DND-41 (cell line): ENCODE data around the gene FBXO39.
"Not testable (repeated sequence)": the region's sequence is repeated elsewhere in the genome, so short reads cannot be mapped to it uniquely, and the experiment has no call there.

ENCODE experiments used
- ATAC-seq: fragments of 200-7000 bp; cut with Tn5 transposase; 3 replicates; pipeline ENCODE4 v1.9.1; 2021; ENCODE audit warnings: low read depth; ENCODE audit not compliant: insufficient read depth
- DNase-seq: peaks from one replicate; pipeline ENCODE4 v3.0.0-alpha.2; 2020
- H2AFZ ChIP-seq: 2 replicates; pipeline ENCODE4 v1.6.0; 2012; ENCODE audit warnings: low read depth, low read length
- H3K27ac ChIP-seq: 2 replicates; pipeline ENCODE4 v1.5.1; 2012; ENCODE audit warnings: low read length, inconsistent platforms
- H3K27me3 ChIP-seq: fragments of 200-600 bp; sonication (generic); 2 replicates; pipeline ENCODE4 v1.6.0; 2012; ENCODE audit warnings: low read length, mild to moderate bottlenecking, inconsistent platforms; ENCODE audit not compliant: insufficient read depth, poor library complexity
- H3K36me3 ChIP-seq: 2 replicates; pipeline ENCODE4 v1.5.1; 2012; ENCODE audit warnings: low read length, inconsistent platforms; ENCODE audit not compliant: insufficient read depth
- H3K4me1 ChIP-seq: 2 replicates; pipeline ENCODE4 v1.5.1; 2012; ENCODE audit warnings: mild to moderate bottlenecking, low read length; ENCODE audit not compliant: insufficient read depth
- H3K4me2 ChIP-seq: 2 replicates; pipeline ENCODE4 v1.6.0; 2012; ENCODE audit warnings: mild to moderate bottlenecking, moderate library complexity, low read length, inconsistent platforms; ENCODE audit not compliant: insufficient read depth
- H3K4me3 ChIP-seq, 2 experiments: fragments of 200-600 bp in 1 of 2; shearing (Covaris generic) in 1 of 2; 2 replicates each; pipeline ENCODE4 v1.5.1; 2012 to 2016; ENCODE audit warnings: inconsistent platforms in 2 of 2, low read length in 2 of 2, mild to moderate bottlenecking in 2 of 2, low read depth in 1 of 2, moderate library complexity in 1 of 2
- H3K79me2 ChIP-seq: 2 replicates; pipeline ENCODE4 v1.6.0; 2012; ENCODE audit warnings: low read length, inconsistent platforms; ENCODE audit not compliant: insufficient read depth
- H3K9ac ChIP-seq: 2 replicates; pipeline ENCODE4 v1.6.0; 2012; ENCODE audit warnings: low read depth, mild to moderate bottlenecking, inconsistent platforms, low read length, moderate library complexity
- H3K9me3 ChIP-seq: 2 replicates; pipeline ENCODE4 v1.5.1; 2012; ENCODE audit warnings: low read length, moderate library complexity, mild to moderate bottlenecking, inconsistent platforms; ENCODE audit not compliant: insufficient read depth, severe bottlenecking
- H4K20me1 ChIP-seq: 2 replicates; pipeline ENCODE4 v1.6.0; 2012; ENCODE audit warnings: low read length; ENCODE audit not compliant: insufficient read depth
- EZH2 ChIP-seq: IDR thresholded peaks from 3 replicates; pipeline ENCODE4 v1.6.1; 2012; ENCODE audit warnings: borderline replicate concordance, low read depth, mild to moderate bottlenecking, moderate library complexity, low read length, inconsistent platforms; ENCODE audit not compliant: severe bottlenecking
- TF ChIP-seq, protein P1 (sequence below): IDR thresholded peaks from 2 replicates; pipeline ENCODE4 v1.5.1; 2012; ENCODE audit warnings: borderline replicate concordance, low read length, moderate library complexity, mild to moderate bottlenecking; ENCODE audit not compliant: poor library complexity, severe bottlenecking; ENCODE audit errors: extremely low read depth

The FBXO39 gene

DNA sequence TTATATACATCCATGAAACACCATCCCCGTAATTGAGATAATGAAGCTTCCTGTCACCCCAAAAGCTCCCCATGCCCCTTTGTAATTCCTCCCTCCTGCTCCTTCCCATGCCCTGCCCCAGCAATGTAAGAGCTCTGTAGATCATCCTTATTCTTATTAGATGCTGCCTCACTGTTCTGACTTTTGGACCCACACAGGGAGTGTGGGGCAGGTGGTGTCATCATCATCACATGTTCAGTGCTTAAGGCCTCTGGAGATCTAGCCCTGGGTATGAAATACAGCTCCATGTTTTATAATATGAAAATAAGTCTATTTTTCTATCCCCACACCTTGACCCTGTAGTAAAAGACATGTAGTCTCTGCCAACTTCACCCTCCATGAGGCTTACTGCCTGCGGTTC is 18.3 kb upstream of the FBXO39 start:
- DNase-seq (no peak), ATAC-seq (no peak)
- H3K27ac ChIP-seq = peak overlapping the region; percentile 46
- peaks cover 44% of the 10 kb centered on the region for H3K36me3 ChIP-seq
- peak overlapping the region in 1 of 2 experiments; percentile 32; a peak in 2 of 4 replicates for H3K4me3 ChIP-seq
- H3K4me2 ChIP-seq = peak overlapping the region; percentile 94
- no peaks in the 10 kb centered on the region for H4K20me1 ChIP-seq
- peak overlapping the region; percentile 65 for H3K9ac ChIP-seq
- H3K9me3 ChIP-seq = no peaks in the 10 kb centered on the region
- H3K27me3 ChIP-seq = no peaks in the 10 kb centered on the region
- peaks cover 12% of the 10 kb centered on the region for H3K79me2 ChIP-seq
- peaks cover 52% of the 10 kb centered on the region for H3K4me1 ChIP-seq
- no peak overlapping the region for H2AFZ ChIP-seq
- TF ChIP-seq, protein P1, sequence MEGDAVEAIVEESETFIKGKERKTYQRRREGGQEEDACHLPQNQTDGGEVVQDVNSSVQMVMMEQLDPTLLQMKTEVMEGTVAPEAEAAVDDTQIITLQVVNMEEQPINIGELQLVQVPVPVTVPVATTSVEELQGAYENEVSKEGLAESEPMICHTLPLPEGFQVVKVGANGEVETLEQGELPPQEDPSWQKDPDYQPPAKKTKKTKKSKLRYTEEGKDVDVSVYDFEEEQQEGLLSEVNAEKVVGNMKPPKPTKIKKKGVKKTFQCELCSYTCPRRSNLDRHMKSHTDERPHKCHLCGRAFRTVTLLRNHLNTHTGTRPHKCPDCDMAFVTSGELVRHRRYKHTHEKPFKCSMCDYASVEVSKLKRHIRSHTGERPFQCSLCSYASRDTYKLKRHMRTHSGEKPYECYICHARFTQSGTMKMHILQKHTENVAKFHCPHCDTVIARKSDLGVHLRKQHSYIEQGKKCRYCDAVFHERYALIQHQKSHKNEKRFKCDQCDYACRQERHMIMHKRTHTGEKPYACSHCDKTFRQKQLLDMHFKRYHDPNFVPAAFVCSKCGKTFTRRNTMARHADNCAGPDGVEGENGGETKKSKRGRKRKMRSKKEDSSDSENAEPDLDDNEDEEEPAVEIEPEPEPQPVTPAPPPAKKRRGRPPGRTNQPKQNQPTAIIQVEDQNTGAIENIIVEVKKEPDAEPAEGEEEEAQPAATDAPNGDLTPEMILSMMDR = no peak
- no peak for TF ChIP-seq EZH2

DNA sequence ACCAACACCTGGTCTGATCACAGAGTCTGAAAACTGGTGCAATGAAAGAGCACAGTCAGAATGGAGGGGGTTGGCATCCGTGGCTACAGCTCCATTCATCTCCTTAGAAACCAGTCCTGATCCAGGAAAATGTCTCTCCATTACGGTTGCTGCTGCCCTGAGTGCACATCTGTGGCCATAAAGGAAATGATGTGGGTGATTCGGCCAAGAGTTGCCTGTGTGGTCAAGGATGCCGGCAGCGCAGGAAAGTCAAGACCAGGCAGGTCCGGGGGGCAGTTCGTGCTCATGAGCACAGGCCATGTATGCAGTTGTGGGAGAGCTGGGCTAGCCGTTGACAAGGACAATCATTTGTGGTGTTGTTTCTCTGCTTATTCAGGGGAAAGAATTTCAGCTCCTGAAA is 14.2 kb upstream of the FBXO39 start:
- no peak for TF ChIP-seq EZH2
- TF ChIP-seq, protein P1 = no peak
- Histone ChIP-seq H3K9me3 (peaks cover 2% of the 10 kb centered on the region), H4K20me1 (no peaks in the 10 kb centered on the region), H3K4me1 (peaks cover 15% of the 10 kb centered on the region), H2AFZ (no peak overlapping the region), H3K27me3 (no peaks in the 10 kb centered on the region), H3K4me3 (no peak overlapping the region), H3K4me2 (no peak overlapping the region), H3K79me2 (peaks cover 8% of the 10 kb centered on the region), H3K27ac (no peak overlapping the region), H3K9ac (no peak overlapping the region), H3K36me3 (peaks cover 75% of the 10 kb centered on the region)
- no peak for DNase-seq
- ATAC-seq = no peak

DNA sequence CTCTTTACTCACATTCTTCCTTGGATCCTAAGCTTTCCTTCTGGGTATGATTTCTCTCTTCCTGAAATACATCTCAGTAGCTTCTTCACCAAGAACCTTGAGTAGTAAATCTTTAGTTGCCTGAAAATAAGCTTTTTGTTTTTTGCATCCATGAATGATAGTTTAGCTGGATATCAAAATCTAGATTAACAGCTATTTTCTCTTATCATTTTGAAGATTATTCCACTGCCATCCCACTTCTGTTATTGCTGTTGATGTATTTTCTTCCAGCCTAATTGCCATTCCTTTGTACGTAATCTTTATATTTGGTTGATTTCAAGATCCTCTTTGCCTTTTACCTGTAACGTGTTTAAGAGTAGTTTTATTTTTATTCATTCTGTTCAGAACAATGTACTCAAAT is 7.6 kb upstream of the FBXO39 start:
- Histone ChIP-seq H3K4me1 (no peaks in the 10 kb centered on the region), H4K20me1 (no peaks in the 10 kb centered on the region), H3K9ac (no peak overlapping the region), H3K9me3 (peaks cover 30% of the 10 kb centered on the region), H3K27me3 (no peaks in the 10 kb centered on the region), H3K4me2 (no peak overlapping the region), H3K79me2 (no peaks in the 10 kb centered on the region), H2AFZ (no peak overlapping the region), H3K36me3 (peaks cover 92% of the 10 kb centered on the region), H3K4me3 (0 out of 4 replicates have a peak overlapping the region, but pooled peaks of 1 of the 2 experiments have one; percentile 8), H3K27ac (no peak overlapping the region)
- DNase-seq = no peak
- TF ChIP-seq, protein P1 = no peak
- TF ChIP-seq EZH2 = no peak
- ATAC-seq = no peak

DNA sequence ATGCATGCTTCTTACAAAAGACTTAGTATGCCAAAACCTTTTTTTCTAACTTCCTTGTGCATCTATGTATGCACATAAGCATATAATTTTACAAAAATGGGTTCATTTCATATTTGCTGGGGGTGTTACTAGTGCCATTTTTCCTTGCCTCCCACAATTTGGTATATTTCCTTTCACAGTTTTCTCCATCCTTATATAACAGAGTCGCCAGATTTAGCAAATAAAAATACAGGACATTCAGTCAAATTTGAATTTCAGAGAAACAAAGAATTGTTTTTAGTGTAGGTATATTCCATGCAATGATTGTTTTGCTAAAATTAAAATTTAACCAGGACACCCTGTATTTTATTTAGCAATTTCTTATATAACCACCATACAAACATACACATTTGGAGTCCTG is 4.0 kb upstream of the FBXO39 start:
- TF ChIP-seq, protein P1 = no peak
- no peak for TF ChIP-seq EZH2
- no peaks in the 10 kb centered on the region for H3K27me3 ChIP-seq
- ATAC-seq = no peak

DNA sequence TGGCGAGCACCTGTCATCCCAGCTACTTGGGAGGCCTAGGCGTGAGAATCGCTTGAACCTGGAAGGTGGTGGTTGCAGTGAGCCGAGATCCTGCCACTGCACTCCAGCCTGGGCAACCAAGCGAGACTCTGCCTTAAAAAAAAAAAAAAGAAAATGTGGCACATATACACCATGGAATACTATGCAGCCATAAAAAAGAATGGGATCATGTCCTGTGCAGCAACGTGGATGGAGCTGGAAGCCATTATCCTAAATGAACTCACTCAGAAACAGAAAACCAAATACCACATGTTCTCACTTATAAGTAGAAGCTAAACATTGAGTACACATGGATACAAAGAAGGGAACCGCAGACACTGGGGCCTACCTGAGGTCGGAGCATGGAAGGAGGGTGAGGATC is 1.1 kb upstream of the FBXO39 start:
- H4K20me1 ChIP-seq, H3K27ac ChIP-seq, H3K9me3 ChIP-seq, ATAC-seq, H3K4me3 ChIP-seq, H2AFZ ChIP-seq, H3K4me1 ChIP-seq, H3K4me2 ChIP-seq, H3K79me2 ChIP-seq, H3K27me3 ChIP-seq, DNase-seq, H3K9ac ChIP-seq: not testable (repeated sequence)
- peaks cover 41% of the 10 kb centered on the region for H3K36me3 ChIP-seq

More for the DNA sequence above, 4.0 kb upstream of the FBXO39 start:
- no peak overlapping the region for H3K27ac ChIP-seq
- H3K4me3 ChIP-seq = no peak overlapping the region
- no peak overlapping the region for H3K9ac ChIP-seq
- no peaks in the 10 kb centered on the region for H4K20me1 ChIP-seq
- peaks cover 70% of the 10 kb centered on the region for H3K36me3 ChIP-seq
- H3K4me1 ChIP-seq = no peaks in the 10 kb centered on the region
- H3K9me3 ChIP-seq = peaks cover 28% of the 10 kb centered on the region
- H2AFZ ChIP-seq = no peak overlapping the region
- no peaks in the 10 kb centered on the region for H3K79me2 ChIP-seq
- H3K4me2 ChIP-seq = no peak overlapping the region
- DNase-seq = no peak
